HG03575 (cell line): ENCODE data around the gene ZNF891.

Experiments used
- ATAC-seq: cut with Tn5 transposase; IDR thresholded peaks from one replicate; pipeline ENCODE4 v1.9.1; 2021; ENCODE audit not compliant: unreplicated experiment, insufficient number of reproducible peaks, low FRiP score; ENCODE audit errors: extremely low read depth

The ZNF891 gene

GRCh38 chr12:133130038-133130807, at the start of gene ZNF891, which contains the start of gene ZNF10:
Gene ZNF891, minus strand, starts transcription at chr12:133130274. Its CDS starts 8,356 bp downstream, at chr12:133121918.
Gene ZNF10, plus strand, starts transcription at chr12:133130627. Its CDS starts 13,866 bp downstream, at chr12:133144493.
- ATAC-seq: peak; percentile 57

GRCh38 chr12:133174901-133175300, 44.8 kb upstream of the ZNF891 start:
- ATAC-seq: no peak

GRCh38 chr12:133172491-133172890, 42.4 kb upstream of the ZNF891 start:
- ATAC-seq: no peak

DNA sequence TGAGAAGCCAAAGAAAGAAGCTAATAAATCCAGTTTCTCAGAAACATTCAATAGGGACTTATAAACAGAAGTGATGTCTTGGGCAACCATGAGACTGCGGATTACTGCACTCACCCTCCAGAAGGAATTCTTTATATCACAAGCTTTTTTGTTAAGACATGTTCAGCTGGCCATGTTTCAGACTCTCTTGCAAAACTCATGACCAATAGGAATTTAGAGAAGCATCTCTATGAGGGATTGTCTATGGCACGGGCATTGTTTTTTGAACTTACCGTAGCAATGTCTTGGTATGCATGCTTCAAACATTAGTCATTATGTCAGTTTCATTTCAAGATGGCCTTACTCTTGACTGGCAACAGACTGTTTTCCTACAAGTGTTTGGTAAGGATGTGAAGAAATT, 35.7 kb upstream of the ZNF891 start:
- no peak for ATAC-seq

DNA sequence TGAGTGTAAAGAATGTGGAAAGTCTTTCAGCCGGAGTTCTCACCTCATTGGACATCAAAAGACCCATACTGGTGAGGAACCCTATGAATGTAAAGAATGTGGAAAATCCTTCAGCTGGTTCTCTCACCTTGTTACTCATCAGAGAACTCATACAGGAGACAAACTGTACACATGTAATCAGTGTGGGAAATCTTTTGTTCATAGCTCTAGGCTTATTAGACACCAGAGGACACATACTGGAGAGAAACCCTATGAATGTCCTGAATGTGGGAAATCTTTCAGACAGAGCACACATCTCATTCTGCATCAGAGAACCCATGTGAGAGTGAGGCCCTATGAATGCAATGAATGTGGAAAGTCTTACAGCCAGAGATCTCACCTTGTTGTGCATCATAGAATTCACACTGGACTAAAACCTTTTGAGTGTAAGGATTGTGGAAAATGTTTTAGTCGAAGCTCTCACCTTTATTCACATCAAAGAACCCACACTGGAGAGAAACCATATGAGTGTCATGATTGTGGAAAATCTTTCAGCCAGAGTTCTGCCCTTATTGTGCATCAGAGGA, 26.1 kb upstream of the ZNF891 start:
- no peak for ATAC-seq

GRCh38 chr12:133145981-133146380, 15.9 kb upstream of the ZNF891 start:
- ATAC-seq: no peak

- no peak for ATAC-seq
Observed at GRCh38 chr12:133135747-133136146, 5.7 kb upstream of the ZNF891 start.

GRCh38 chr12:133130808-133131128, 694 bp upstream of the ZNF891 start:
- no peak for ATAC-seq

DNA sequence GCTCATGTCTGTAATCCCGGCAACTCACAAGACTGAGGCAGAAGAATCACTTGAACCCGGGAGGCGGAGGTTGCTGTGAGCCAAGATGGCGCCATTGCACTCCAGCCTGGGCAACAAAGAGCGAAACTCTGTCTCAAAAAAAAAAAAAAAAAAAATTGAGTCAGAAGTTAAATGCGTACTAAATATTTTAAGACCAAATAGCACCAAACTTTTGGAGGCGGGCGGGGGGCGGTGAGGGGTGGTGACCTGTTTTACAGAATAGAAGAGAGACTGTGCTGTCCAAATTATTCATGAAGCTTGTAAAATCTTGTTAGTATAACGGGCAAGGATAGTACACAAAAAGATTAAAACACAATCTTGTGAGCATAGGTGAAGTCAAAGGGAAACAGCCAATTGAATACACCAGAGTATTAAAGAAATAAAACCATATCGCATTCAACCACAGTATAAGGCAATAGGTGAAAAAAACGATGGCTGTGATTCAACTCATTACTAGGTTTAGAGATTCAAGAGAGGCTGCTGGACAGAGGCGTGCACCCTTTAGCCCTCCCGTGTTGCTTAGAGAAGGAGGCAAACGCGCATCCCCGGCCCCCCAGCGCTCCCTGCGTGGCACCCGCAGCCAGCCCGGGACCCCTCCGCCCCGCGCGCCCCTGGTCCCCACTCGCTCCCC, 571 bp downstream of the ZNF891 start:
- ATAC-seq: no peak

- no peak for ATAC-seq
Observed at GRCh38 chr12:133124674-133125073, 5.4 kb downstream of the ZNF891 start.

DNA sequence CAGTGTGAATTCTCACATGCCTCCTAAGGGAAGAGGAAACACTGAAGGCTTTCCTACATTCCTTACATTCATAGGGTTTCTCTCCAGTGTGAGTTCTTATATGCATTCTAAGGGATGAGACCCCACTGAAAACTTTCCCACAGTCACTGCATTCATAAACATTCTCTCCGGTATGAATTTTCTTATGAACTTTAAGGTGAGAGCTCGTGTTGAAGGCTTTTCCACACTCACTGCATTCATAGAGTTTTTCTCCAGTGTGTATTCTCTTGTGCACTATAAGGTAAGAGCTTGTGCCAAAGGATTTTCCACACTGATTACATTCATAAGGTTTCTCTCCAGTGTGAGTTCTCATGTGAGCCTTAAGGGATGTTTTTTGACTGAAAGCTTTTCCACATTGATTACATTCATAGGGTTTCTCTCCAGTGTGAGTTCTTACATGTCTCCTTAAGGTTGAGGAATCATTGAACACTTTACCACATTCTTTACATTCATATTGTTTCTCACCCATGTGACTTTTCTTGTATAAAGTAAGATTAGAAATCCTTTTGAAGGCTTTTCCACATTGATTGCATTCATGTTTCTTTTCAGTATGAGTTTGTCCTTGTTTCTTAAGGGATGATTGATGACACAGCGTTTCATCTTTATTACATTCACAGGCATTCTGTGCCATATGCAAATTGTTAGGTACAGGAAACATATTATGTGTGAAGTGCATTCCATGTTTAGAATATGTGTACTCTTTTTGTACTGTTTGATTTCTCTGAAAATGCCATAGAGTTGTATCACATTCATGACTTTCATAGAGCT, 9.5 kb downstream of the ZNF891 start:
- no peak for ATAC-seq

DNA sequence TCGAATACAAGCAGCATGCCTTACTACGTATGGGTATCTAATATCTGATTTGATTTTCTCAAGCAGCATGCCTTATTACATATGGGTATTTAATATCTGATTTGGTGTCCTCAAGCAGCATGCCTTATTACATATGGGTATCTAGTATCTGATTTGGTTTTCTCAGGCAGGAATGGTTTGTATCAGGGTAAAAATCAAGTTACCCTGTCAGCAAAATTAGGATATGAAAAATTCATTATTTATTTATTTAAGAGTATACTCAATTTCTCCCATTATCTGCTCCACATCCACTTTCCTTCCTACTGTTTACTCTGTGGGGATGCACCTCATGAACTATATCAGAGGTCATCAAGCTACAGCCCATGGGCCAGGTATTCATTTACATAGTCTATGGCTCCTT, 21.9 kb downstream of the ZNF891 start:
- ATAC-seq: no peak

DNA sequence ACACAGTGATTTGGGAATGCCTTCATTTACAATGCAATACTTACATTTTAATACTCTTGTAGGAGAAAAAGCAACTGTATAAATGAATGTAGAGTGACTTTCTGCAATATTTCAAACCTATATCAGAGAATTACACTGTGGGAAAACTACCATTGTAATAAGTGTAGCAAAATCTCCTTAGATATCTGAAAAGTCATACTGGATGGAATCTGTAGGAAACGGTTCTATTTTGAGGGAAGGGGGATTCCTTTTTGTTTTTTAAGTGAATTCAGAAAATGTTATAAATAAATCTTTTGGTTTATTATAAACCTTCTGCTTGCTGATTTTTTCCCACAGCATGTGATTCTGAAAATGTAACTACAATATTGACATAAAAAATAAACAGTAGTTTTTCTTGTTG, 23.0 kb downstream of the ZNF891 start:
- no peak for ATAC-seq

DNA sequence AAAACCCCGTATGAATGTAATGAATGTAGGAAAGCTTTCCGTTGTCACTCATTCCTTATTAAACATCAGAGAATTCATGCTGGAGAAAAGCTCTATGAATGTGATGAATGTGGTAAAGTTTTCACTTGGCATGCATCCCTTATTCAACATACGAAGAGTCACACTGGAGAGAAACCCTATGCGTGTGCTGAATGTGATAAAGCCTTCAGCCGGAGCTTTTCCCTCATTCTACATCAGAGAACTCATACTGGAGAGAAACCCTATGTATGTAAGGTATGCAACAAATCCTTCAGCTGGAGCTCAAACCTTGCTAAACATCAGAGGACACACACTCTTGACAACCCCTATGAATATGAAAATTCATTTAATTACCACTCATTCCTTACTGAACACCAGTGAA, 23.8 kb downstream of the ZNF891 start:
- no peak for ATAC-seq

DNA sequence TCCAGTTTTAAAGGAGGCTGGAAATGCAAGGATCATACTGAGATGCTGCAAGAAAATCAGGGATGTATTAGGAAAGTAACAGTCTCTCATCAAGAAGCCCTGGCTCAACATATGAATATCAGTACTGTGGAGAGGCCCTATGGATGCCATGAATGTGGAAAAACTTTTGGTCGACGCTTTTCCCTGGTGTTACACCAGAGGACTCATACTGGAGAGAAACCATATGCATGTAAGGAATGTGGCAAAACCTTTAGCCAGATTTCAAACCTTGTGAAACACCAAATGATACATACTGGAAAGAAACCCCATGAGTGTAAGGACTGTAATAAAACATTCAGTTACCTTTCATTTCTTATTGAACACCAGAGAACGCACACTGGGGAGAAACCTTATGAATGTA, 24.5 kb downstream of the ZNF891 start:
- no peak for ATAC-seq

DNA sequence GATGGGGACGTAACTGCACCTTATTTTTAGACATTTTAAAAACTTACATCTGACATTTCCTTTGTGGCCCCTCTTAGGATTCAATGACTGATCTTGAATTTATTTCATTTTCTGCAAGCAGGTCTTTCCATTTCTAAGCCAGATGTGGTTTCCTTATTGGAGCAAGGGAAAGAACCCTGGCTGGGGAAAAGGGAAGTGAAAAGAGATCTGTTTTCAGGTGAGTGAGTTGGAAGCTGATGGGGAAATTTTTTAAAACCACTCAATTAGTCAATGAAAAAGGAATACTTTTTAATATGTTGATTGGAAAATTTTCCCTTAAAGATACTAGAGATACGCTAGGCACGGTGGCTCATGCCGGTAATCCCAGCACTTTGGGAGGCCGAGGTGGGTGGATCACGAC, 46.7 kb downstream of the ZNF891 start:
- no peak for ATAC-seq

DNA sequence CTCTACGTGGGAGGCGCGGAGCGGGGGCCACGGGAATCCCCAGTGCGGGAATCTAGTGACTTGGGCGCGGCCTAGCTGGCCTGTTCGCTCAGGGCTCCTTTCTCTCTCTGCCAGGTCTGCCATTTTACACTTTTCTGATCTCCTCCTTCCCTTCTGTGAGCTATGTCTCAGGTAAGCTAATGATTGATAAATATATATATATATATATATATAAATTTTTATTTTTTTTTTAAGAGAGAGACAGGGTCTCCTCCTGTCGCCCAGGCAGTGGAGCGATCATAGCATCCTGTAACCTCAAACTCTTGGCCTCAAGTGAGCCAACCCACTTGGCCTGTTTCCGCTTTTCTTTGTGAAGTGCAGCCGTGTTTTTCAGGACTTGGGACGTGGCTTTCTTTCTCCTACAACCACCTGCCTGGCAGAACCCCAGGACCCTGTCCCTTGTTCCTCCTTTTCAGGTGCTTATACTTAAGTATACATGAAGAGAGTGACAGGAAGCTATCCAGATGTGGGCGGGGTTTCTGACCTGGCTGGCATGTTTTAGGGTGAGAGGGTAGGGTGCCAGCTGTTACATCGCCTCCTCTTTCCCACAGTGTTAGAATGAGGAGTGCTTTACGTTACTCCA, 48.8 kb downstream of the ZNF891 start:
- no peak for ATAC-seq

DNA sequence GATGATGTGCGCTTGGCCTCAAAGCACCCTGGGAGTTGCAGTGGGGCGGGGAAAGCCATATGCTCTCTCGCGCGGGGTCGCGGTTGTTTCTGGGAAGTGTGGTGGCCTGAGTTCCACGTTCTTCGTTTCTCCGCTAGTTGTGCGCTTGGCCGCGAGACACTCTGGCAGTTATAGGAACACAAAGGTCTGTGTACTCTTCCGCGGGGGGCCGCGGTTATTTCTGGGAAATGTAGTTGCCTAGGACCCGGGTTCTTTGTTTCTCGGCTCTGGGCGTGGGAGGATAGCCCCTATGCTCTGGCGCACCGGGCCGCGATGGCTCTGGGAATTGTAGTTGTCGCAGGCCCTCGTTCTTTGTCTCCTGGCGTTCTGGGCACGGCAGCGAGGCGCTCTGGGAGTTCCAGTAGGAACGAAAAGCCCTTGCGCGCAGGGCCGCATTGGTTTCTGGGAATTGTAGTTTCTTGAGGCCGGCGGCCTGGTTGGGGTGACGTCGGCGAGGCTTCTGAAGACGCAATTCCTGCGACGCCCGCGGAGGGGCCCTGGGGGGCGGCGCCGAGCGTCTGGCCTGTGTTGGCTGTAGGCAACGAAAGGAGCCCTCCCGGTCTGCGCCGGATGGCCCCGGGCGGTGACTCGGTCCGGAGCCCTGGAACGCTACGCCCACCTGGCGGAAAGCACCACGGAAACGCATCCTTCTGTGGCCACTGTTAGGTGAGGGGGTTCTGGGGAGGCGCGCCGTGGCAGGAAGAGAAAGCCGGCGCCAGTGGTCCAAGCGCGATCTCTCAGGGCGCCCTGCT, 49.5 kb downstream of the ZNF891 start, which contains the start of gene ZNF140:
Gene ZNF140 (plus strand): TSS at position 556 of the 791 bp plus-strand sequence. CDS start 398 bp downstream, outside the sequence.
- peak; percentile 29 for ATAC-seq
